ENCODE measurements around the gene SGCD.

DNA sequence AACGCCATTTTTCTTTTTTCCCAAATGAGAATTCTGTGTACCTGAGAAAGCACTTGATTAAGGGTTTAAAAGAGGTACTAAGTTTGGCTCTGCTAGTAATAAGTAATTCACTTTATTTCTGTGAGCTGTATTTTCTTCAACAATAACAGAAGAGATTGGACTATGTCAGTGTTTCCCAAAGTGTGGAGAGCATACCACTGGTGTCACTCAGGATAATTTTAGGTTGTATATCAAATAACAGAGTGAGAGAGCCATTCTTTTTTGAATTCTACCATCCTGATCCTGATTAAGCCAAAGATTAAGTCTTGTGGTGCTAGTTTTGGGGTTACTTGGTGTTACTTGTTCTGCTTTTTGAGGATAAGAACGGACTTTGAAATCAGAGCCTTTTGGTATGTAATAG is 380.8 kb downstream of the SGCD start:
- TF ChIP-seq ZNF677 (tag by site-specific recombination; IDR thresholded peaks at IDR 0.05) (no peak), ZNF138 (tag by site-specific recombination; IDR thresholded peaks at IDR 0.05; ENCODE audit: borderline replicate concordance) (no peak), ZNF621 (tag by site-specific recombination; IDR thresholded peaks at IDR 0.05) (no peak), MEIS1 (CRISPR knock-in tag; IDR thresholded peaks at IDR 0.05; ENCODE audit: borderline replicate concordance) (no peak), ZNF391 (tag by site-specific recombination; IDR thresholded peaks at IDR 0.05; ENCODE audit: borderline replicate concordance, low read depth) (no peak), ZNF23 (tag by site-specific recombination; IDR thresholded peaks at IDR 0.05; ENCODE audit: borderline replicate concordance) (no peak), PRDM1 (tag by site-specific recombination; IDR thresholded peaks at IDR 0.05) (no peak)
- TF ChIP-seq, protein P1, sequence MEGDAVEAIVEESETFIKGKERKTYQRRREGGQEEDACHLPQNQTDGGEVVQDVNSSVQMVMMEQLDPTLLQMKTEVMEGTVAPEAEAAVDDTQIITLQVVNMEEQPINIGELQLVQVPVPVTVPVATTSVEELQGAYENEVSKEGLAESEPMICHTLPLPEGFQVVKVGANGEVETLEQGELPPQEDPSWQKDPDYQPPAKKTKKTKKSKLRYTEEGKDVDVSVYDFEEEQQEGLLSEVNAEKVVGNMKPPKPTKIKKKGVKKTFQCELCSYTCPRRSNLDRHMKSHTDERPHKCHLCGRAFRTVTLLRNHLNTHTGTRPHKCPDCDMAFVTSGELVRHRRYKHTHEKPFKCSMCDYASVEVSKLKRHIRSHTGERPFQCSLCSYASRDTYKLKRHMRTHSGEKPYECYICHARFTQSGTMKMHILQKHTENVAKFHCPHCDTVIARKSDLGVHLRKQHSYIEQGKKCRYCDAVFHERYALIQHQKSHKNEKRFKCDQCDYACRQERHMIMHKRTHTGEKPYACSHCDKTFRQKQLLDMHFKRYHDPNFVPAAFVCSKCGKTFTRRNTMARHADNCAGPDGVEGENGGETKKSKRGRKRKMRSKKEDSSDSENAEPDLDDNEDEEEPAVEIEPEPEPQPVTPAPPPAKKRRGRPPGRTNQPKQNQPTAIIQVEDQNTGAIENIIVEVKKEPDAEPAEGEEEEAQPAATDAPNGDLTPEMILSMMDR (tag by site-specific recombination; IDR thresholded peaks at IDR 0.05): no peak
- TF ChIP-seq, protein P2, sequence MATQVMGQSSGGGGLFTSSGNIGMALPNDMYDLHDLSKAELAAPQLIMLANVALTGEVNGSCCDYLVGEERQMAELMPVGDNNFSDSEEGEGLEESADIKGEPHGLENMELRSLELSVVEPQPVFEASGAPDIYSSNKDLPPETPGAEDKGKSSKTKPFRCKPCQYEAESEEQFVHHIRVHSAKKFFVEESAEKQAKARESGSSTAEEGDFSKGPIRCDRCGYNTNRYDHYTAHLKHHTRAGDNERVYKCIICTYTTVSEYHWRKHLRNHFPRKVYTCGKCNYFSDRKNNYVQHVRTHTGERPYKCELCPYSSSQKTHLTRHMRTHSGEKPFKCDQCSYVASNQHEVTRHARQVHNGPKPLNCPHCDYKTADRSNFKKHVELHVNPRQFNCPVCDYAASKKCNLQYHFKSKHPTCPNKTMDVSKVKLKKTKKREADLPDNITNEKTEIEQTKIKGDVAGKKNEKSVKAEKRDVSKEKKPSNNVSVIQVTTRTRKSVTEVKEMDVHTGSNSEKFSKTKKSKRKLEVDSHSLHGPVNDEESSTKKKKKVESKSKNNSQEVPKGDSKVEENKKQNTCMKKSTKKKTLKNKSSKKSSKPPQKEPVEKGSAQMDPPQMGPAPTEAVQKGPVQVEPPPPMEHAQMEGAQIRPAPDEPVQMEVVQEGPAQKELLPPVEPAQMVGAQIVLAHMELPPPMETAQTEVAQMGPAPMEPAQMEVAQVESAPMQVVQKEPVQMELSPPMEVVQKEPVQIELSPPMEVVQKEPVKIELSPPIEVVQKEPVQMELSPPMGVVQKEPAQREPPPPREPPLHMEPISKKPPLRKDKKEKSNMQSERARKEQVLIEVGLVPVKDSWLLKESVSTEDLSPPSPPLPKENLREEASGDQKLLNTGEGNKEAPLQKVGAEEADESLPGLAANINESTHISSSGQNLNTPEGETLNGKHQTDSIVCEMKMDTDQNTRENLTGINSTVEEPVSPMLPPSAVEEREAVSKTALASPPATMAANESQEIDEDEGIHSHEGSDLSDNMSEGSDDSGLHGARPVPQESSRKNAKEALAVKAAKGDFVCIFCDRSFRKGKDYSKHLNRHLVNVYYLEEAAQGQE (tag by site-specific recombination; IDR thresholded peaks at IDR 0.05): no peak
- TF ChIP-seq, protein P3, sequence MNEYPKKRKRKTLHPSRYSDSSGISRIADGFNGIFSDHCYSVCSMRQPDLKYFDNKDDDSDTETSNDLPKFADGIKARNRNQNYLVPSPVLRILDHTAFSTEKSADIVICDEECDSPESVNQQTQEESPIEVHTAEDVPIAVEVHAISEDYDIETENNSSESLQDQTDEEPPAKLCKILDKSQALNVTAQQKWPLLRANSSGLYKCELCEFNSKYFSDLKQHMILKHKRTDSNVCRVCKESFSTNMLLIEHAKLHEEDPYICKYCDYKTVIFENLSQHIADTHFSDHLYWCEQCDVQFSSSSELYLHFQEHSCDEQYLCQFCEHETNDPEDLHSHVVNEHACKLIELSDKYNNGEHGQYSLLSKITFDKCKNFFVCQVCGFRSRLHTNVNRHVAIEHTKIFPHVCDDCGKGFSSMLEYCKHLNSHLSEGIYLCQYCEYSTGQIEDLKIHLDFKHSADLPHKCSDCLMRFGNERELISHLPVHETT (tag by site-specific recombination; IDR thresholded peaks at IDR 0.05): no peak
- TF ChIP-seq, protein P4, sequence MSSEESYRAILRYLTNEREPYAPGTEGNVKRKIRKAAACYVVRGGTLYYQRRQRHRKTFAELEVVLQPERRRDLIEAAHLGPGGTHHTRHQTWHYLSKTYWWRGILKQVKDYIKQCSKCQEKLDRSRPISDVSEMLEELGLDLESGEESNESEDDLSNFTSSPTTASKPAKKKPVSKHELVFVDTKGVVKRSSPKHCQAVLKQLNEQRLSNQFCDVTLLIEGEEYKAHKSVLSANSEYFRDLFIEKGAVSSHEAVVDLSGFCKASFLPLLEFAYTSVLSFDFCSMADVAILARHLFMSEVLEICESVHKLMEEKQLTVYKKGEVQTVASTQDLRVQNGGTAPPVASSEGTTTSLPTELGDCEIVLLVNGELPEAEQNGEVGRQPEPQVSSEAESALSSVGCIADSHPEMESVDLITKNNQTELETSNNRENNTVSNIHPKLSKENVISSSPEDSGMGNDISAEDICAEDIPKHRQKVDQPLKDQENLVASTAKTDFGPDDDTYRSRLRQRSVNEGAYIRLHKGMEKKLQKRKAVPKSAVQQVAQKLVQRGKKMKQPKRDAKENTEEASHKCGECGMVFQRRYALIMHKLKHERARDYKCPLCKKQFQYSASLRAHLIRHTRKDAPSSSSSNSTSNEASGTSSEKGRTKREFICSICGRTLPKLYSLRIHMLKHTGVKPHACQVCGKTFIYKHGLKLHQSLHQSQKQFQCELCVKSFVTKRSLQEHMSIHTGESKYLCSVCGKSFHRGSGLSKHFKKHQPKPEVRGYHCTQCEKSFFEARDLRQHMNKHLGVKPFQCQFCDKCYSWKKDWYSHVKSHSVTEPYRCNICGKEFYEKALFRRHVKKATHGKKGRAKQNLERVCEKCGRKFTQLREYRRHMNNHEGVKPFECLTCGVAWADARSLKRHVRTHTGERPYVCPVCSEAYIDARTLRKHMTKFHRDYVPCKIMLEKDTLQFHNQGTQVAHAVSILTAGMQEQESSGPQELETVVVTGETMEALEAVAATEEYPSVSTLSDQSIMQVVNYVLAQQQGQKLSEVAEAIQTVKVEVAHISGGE (tag by site-specific recombination; conservative IDR thresholded peaks at IDR 0.05; ENCODE audit: low read depth): no peak

Data from HEK293 (cell line).